GM11168 (cell line): ENCODE data around the gene MS4A15.
"Not testable (repeated sequence)": the region's sequence is repeated elsewhere in the genome, so short reads cannot be mapped to it uniquely, and the experiment has no call there.

Experiments used
- in situ Hi-C: fragments of 300-500 bp; cut with MboI; formaldehyde crosslinking; loops from one replicate; pipeline ENCODE4 v1.12.0; 2022; ENCODE audit warnings: low sequenced_read_pairs; ENCODE audit not compliant: unreplicated experiment

The MS4A15 gene

DNA sequence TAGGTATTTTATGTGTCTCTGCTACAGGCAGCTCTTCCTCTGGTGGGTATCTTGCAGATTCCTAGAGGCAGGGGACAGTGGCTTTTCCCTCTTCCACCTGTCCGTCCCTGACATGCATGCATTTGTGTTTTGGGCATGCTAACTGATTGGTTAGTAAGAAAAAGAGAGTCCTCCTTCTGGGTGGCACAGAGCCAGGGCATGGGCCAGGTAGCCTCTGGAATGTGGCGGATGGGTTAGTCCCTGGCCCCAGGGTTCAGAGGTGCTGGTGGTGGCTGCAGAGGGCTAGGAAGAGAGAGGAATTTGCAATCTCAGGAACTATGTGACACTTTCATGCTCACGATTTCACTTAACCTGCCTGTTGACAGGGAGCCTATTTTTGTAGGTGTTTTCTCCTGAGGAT, 5.8 kb upstream of the MS4A15 start:
- in situ Hi-C loops, result no loop called here

GRCh38 chr11:60753309-60753708, 3.4 kb upstream of the MS4A15 start:
- in situ Hi-C loops, result no loop called here

- in situ Hi-C loops, result no loop called here
Measured at GRCh38 chr11:60754887-60755286, 1.8 kb upstream of the MS4A15 start.

GRCh38 chr11:60757231-60757800, 649 bp downstream of the MS4A15 start:
- in situ Hi-C loops, result no loop called here

DNA sequence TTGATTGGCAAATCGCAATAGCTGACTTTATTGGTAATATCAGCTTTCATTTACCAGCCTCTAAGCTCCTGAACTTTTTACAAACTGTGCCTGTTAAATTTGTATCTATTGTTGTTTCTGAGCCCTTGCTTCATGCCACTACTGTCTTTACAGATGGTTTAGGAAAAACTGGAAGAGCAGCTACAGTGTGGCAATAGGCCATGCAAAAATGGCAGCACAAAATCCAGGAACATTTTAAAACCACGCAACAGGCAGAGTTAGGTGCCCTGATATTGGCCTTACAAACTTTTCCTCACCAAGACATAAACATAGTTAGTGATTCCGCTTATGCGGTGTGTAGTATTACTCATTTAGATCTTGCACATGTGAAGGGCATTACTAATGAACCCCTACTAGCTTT, 2.0 kb downstream of the MS4A15 start:
- in situ Hi-C loops, result not testable (repeated sequence)

- in situ Hi-C loops, result not testable (repeated sequence)
Measured at GRCh38 chr11:60759438-60760225, 3.0 kb downstream of the MS4A15 start.

GRCh38 chr11:60761436-60762190, 4.9 kb downstream of the MS4A15 start:
- in situ Hi-C loops, result no loop called here

DNA sequence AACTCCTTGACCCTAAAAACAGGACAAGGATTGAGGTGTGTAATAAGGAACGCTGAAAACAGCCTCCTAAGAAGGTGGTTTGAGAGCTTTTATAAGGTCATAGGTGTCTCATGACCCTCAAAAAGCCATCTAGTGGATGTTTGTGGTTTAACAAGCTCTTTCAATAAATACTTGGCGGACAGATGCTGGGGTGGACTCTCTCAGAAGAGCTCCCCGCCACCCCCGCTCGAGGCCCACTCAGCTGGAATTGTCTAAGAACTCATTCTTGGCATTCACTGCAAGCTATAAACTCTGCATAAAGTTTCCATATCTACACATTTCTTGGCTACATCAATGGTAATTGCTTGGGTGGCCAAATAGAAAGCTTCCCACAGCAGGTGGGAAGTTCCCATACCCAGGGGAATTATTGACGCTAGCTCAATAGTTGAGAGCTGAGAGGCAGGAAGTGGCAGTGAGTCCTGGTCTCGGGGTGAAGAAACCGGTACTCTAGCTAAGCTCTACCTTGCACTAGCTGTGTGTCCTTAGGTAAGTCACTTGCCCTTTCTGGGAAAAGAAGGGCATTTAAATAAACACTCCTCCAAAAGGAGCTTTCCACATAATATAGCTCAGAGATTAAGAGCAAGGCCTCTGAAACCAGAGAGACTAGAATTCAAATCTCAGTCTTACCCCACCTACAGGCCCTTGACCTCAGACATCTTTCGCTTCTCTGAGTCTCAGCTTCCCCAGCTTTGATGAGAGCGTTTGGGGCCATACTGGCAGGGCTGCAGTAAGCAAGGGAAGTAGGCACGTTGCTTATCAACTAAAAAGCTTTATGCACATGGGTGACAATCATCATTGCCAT, 6.4 kb downstream of the MS4A15 start:
- in situ Hi-C loops, result no loop called here

- in situ Hi-C loops, result no loop called here
Measured at GRCh38 chr11:60763692-60764369, 7.2 kb downstream of the MS4A15 start.

DNA sequence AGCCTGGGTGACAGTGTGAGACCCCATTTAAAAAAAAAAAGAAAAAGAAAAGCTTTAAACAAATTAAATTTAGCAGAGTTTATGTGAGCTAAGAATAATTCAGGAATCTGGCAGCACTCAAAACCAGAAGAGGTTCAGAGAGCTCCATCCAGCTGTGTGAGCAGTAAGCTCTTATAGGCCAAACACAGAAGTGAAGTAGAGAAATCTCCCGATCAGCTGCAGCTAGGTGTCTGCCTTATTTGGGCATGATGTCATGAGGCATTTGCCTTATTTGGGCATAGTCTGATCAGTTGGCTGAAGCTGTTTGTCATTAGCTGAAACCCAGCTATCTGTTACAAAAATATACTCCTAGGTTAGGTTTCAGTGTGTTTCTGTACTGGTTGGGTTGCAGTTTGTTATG, 8.2 kb downstream of the MS4A15 start:
- in situ Hi-C loops, result no loop called here

DNA sequence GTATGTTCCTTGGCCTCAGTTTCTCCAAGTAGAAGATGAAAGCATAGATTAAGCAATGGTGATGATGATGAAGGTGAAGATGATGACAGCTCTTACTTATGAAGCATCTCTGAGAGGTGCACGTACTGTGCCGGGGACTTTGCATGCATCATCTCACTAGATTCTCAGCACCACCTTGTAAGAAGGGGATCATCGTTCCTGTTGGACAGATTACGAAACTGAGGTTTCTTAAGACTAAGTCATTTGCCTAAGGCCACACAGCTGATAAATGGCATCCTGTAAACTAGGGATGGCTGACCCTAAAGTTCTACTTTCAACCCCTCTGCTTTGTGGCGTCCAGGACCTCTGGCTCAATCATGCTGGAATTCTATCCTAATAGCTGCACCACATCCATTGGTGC, 8.7 kb downstream of the MS4A15 start:
- in situ Hi-C loops, result no loop called here

- in situ Hi-C loops, result no loop called here
Measured at GRCh38 chr11:60766547-60766946, 9.9 kb downstream of the MS4A15 start.

GRCh38 chr11:60767388-60767811, 10.7 kb downstream of the MS4A15 start:
- in situ Hi-C loops, result no loop called here

- in situ Hi-C loops, result no loop called here
Measured at GRCh38 chr11:60768202-60768601, 11.5 kb downstream of the MS4A15 start.

- in situ Hi-C loops, result no loop called here
Measured at GRCh38 chr11:60769273-60769672, 12.6 kb downstream of the MS4A15 start.

- in situ Hi-C loops, result no loop called here
Measured at GRCh38 chr11:60769811-60770210, 13.1 kb downstream of the MS4A15 start.

- in situ Hi-C loops, result no loop called here
Measured at GRCh38 chr11:60771146-60771545, 14.5 kb downstream of the MS4A15 start.

DNA sequence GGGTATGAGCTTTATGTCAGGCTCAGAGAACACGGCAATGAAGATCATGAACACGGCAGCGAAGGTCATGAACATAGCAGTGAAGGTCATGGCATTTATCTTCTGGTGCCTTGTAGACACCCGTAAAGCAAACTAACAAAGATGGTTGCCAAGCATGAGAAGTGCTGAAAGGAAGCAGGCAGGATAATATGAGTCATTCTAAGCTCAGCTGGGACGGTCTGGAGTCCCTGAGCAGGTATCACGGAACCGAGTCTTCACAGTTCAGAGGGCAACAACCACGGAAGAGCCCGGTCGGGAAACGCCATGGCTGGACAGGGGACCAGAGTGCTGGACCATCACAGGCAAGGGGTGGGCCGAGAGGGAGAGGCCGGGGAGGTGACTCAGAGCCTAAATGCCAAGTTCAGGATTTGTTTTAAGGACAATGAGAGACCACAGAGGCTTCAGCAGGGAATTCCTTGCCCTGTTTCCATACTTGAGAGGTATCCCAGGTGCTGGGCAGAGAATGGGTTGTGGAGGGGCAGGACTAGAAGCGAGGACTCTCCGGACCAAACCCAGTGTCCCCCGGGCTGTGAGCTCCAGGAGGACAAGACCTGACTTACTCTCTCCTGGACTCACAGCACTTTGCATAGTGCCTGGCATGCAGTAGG, 15.3 kb downstream of the MS4A15 start:
- in situ Hi-C loops, result no loop called here

DNA sequence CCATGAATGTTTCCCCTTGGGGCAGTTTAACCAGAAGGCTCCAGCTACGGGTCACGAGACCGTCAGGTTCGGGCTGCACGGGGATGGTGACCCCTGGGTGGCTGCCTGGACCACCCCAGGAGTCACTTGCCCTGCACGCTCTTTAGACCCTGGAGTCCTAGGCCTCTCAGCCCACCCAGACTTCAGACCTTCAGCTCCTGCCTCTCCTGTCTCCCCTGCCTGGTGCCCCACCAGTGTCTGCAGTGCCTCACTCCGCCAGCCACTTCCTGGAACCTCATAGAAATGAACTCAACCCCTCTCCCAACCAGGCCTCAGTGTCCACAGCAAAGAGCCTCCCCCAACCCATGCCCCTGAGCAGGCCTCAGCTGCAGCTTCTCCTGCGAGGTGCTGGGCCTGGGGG, 16.0 kb downstream of the MS4A15 start:
- in situ Hi-C loops, result no loop called here
